Measurements from ENCODE around the gene VKORC1L1.
"Not testable (repeated sequence)": the region's sequence is repeated elsewhere in the genome, so short reads cannot be mapped to it uniquely, and the experiment has no call there.

Gene VKORC1L1

GRCh38 chr7:65857321-65857894 is 15.5 kb upstream of the VKORC1L1 start:
- H3K36me3 ChIP-seq (ENCODE audit: control insufficient read depth, insufficient read depth, low read length); H3K9me3 ChIP-seq (ENCODE audit: control insufficient read depth, insufficient read depth, low read depth, low read length); H3K9ac ChIP-seq (ENCODE audit: low read length); H3K4me3 ChIP-seq (ENCODE audit: low read depth, low read length); H3K27ac ChIP-seq (ENCODE audit: low read depth, low read length); H3K27me3 ChIP-seq (ENCODE audit: control insufficient read depth, insufficient read depth, low read length); H3K4me1 ChIP-seq (ENCODE audit: control insufficient read depth, insufficient read depth, low read length): not testable (repeated sequence)

- H3K4me3 ChIP-seq (ENCODE audit: low read depth, low read length); H3K9me3 ChIP-seq (ENCODE audit: control insufficient read depth, insufficient read depth, low read depth, low read length); H3K27ac ChIP-seq (ENCODE audit: low read depth, low read length); H3K9ac ChIP-seq (ENCODE audit: low read length); H3K27me3 ChIP-seq (ENCODE audit: control insufficient read depth, insufficient read depth, low read length); H3K36me3 ChIP-seq (ENCODE audit: control insufficient read depth, insufficient read depth, low read length); H3K4me1 ChIP-seq (ENCODE audit: control insufficient read depth, insufficient read depth, low read length): not testable (repeated sequence)
Measured at GRCh38 chr7:65858660-65859059, 14.2 kb upstream of the VKORC1L1 start.

- not testable (repeated sequence) for H3K4me3 ChIP-seq (ENCODE audit: low read depth, low read length); H3K27ac ChIP-seq (ENCODE audit: low read depth, low read length); H3K9ac ChIP-seq (ENCODE audit: low read length); H3K4me1 ChIP-seq (ENCODE audit: control insufficient read depth, insufficient read depth, low read length); H3K36me3 ChIP-seq (ENCODE audit: control insufficient read depth, insufficient read depth, low read length); H3K27me3 ChIP-seq (ENCODE audit: control insufficient read depth, insufficient read depth, low read length); H3K9me3 ChIP-seq (ENCODE audit: control insufficient read depth, insufficient read depth, low read depth, low read length)
Measured at GRCh38 chr7:65866244-65866643, 6.6 kb upstream of the VKORC1L1 start.

GRCh38 chr7:65867681-65868080 is 5.2 kb upstream of the VKORC1L1 start:
- not testable (repeated sequence) for H3K9me3 ChIP-seq (ENCODE audit: control insufficient read depth, insufficient read depth, low read depth, low read length); H3K4me3 ChIP-seq (ENCODE audit: low read depth, low read length); H3K4me1 ChIP-seq (ENCODE audit: control insufficient read depth, insufficient read depth, low read length); H3K36me3 ChIP-seq (ENCODE audit: control insufficient read depth, insufficient read depth, low read length); H3K9ac ChIP-seq (ENCODE audit: low read length); H3K27me3 ChIP-seq (ENCODE audit: control insufficient read depth, insufficient read depth, low read length); H3K27ac ChIP-seq (ENCODE audit: low read depth, low read length)

GRCh38 chr7:65869312-65869711 is 3.6 kb upstream of the VKORC1L1 start:
- H3K27ac ChIP-seq (ENCODE audit: low read depth, low read length); H3K27me3 ChIP-seq (ENCODE audit: control insufficient read depth, insufficient read depth, low read length); H3K9ac ChIP-seq (ENCODE audit: low read length); H3K4me3 ChIP-seq (ENCODE audit: low read depth, low read length); H3K4me1 ChIP-seq (ENCODE audit: control insufficient read depth, insufficient read depth, low read length); H3K36me3 ChIP-seq (ENCODE audit: control insufficient read depth, insufficient read depth, low read length); H3K9me3 ChIP-seq (ENCODE audit: control insufficient read depth, insufficient read depth, low read depth, low read length): not testable (repeated sequence)

- H3K4me3 ChIP-seq (ENCODE audit: low read depth, low read length); H3K27me3 ChIP-seq (ENCODE audit: control insufficient read depth, insufficient read depth, low read length); H3K27ac ChIP-seq (ENCODE audit: low read depth, low read length); H3K9me3 ChIP-seq (ENCODE audit: control insufficient read depth, insufficient read depth, low read depth, low read length); H3K9ac ChIP-seq (ENCODE audit: low read length); H3K4me1 ChIP-seq (ENCODE audit: control insufficient read depth, insufficient read depth, low read length); H3K36me3 ChIP-seq (ENCODE audit: control insufficient read depth, insufficient read depth, low read length): not testable (repeated sequence)
Measured at GRCh38 chr7:65871451-65871850, 1.4 kb upstream of the VKORC1L1 start.

GRCh38 chr7:65873582-65874193 is 814 bp downstream of the VKORC1L1 start:
- not testable (repeated sequence) for H3K36me3 ChIP-seq (ENCODE audit: control insufficient read depth, insufficient read depth, low read length); H3K27ac ChIP-seq (ENCODE audit: low read depth, low read length); H3K27me3 ChIP-seq (ENCODE audit: control insufficient read depth, insufficient read depth, low read length); H3K4me1 ChIP-seq (ENCODE audit: control insufficient read depth, insufficient read depth, low read length); H3K9me3 ChIP-seq (ENCODE audit: control insufficient read depth, insufficient read depth, low read depth, low read length)
- H3K9ac ChIP-seq (ENCODE audit: low read length) = peak overlapping the region; percentile 86
- peak overlapping the region; percentile 88 for H3K4me3 ChIP-seq (ENCODE audit: low read depth, low read length)

- H3K36me3 ChIP-seq (ENCODE audit: control insufficient read depth, insufficient read depth, low read length); H3K27me3 ChIP-seq (ENCODE audit: control insufficient read depth, insufficient read depth, low read length); H3K9me3 ChIP-seq (ENCODE audit: control insufficient read depth, insufficient read depth, low read depth, low read length); H3K4me1 ChIP-seq (ENCODE audit: control insufficient read depth, insufficient read depth, low read length); H3K9ac ChIP-seq (ENCODE audit: low read length); H3K4me3 ChIP-seq (ENCODE audit: low read depth, low read length); H3K27ac ChIP-seq (ENCODE audit: low read depth, low read length): not testable (repeated sequence)
Measured at GRCh38 chr7:65875715-65876114, 2.8 kb downstream of the VKORC1L1 start.

- H3K9me3 ChIP-seq (ENCODE audit: control insufficient read depth, insufficient read depth, low read depth, low read length); H3K27ac ChIP-seq (ENCODE audit: low read depth, low read length); H3K36me3 ChIP-seq (ENCODE audit: control insufficient read depth, insufficient read depth, low read length); H3K4me3 ChIP-seq (ENCODE audit: low read depth, low read length); H3K4me1 ChIP-seq (ENCODE audit: control insufficient read depth, insufficient read depth, low read length); H3K9ac ChIP-seq (ENCODE audit: low read length); H3K27me3 ChIP-seq (ENCODE audit: control insufficient read depth, insufficient read depth, low read length): not testable (repeated sequence)
Measured at GRCh38 chr7:65879292-65880153, 6.6 kb downstream of the VKORC1L1 start.

- H3K27ac ChIP-seq (ENCODE audit: low read depth, low read length) = not testable (repeated sequence)
Measured at GRCh38 chr7:65880242-65880641, 7.4 kb downstream of the VKORC1L1 start.

GRCh38 chr7:65884983-65885382 is 12.1 kb downstream of the VKORC1L1 start:
- not testable (repeated sequence) for H3K9me3 ChIP-seq (ENCODE audit: control insufficient read depth, insufficient read depth, low read depth, low read length); H3K9ac ChIP-seq (ENCODE audit: low read length); H3K27me3 ChIP-seq (ENCODE audit: control insufficient read depth, insufficient read depth, low read length); H3K36me3 ChIP-seq (ENCODE audit: control insufficient read depth, insufficient read depth, low read length); H3K4me1 ChIP-seq (ENCODE audit: control insufficient read depth, insufficient read depth, low read length); H3K4me3 ChIP-seq (ENCODE audit: low read depth, low read length); H3K27ac ChIP-seq (ENCODE audit: low read depth, low read length)

More at GRCh38 chr7:65880242-65880641, 7.4 kb downstream of the VKORC1L1 start:
- H3K4me3 ChIP-seq (ENCODE audit: low read depth, low read length); H3K27me3 ChIP-seq (ENCODE audit: control insufficient read depth, insufficient read depth, low read length); H3K36me3 ChIP-seq (ENCODE audit: control insufficient read depth, insufficient read depth, low read length); H3K9ac ChIP-seq (ENCODE audit: low read length); H3K4me1 ChIP-seq (ENCODE audit: control insufficient read depth, insufficient read depth, low read length); H3K9me3 ChIP-seq (ENCODE audit: control insufficient read depth, insufficient read depth, low read depth, low read length): not testable (repeated sequence)

All from HUES6 (cell line).